HS-5 (cell line): Measurements from ENCODE around the gene CLDN20.
"Not testable (repeated sequence)": the region's sequence is repeated elsewhere in the genome, so short reads cannot be mapped to it uniquely, and the experiment has no call there.

ENCODE experiments used
- DNase-seq: peaks from one replicate; pipeline ENCODE4 v3.0.0-alpha.2; 2012; ENCODE audit warnings: low read depth

Gene CLDN20

GRCh38 chr6:155245831-155246230 is 18.0 kb upstream of the CLDN20 start:
- no peak for DNase-seq

- DNase-seq, result no peak
Measured at GRCh38 chr6:155246825-155247224, 17.0 kb upstream of the CLDN20 start.

GRCh38 chr6:155247618-155248007 is 16.2 kb upstream of the CLDN20 start:
- peak; percentile 59 for DNase-seq

GRCh38 chr6:155248008-155249001 is 15.5 kb upstream of the CLDN20 start:
- DNase-seq, result no peak

- no peak for DNase-seq
Measured at GRCh38 chr6:155250701-155251381, 13.0 kb upstream of the CLDN20 start.

GRCh38 chr6:155252581-155252980 is 11.2 kb upstream of the CLDN20 start:
- no peak for DNase-seq

- DNase-seq, result no peak
Measured at GRCh38 chr6:155253337-155253736, 10.5 kb upstream of the CLDN20 start.

- DNase-seq, result no peak
Measured at GRCh38 chr6:155254139-155254538, 9.7 kb upstream of the CLDN20 start.

- no peak for DNase-seq
Measured at GRCh38 chr6:155256122-155256795, 7.6 kb upstream of the CLDN20 start.

- DNase-seq, result no peak
Measured at GRCh38 chr6:155257796-155258195, 6.0 kb upstream of the CLDN20 start.

GRCh38 chr6:155259204-155259603 is 4.6 kb upstream of the CLDN20 start:
- no peak for DNase-seq

- DNase-seq, result no peak
Measured at GRCh38 chr6:155259897-155260296, 3.9 kb upstream of the CLDN20 start.

- no peak for DNase-seq
Measured at GRCh38 chr6:155260686-155261085, 3.1 kb upstream of the CLDN20 start.

- no peak for DNase-seq
Measured at GRCh38 chr6:155261111-155261900, 2.5 kb upstream of the CLDN20 start.

- no peak for DNase-seq
Measured at GRCh38 chr6:155262655-155263054, 1.2 kb upstream of the CLDN20 start.

- no peak for DNase-seq
Measured at GRCh38 chr6:155264693-155265320, 994 bp downstream of the CLDN20 start.

GRCh38 chr6:155265843-155266535 is 2.2 kb downstream of the CLDN20 start:
- no peak for DNase-seq

- no peak for DNase-seq
Measured at GRCh38 chr6:155267411-155267810, 3.6 kb downstream of the CLDN20 start.

- DNase-seq, result not testable (repeated sequence)
Measured at GRCh38 chr6:155268088-155268867, 4.5 kb downstream of the CLDN20 start.

- DNase-seq, result no peak
Measured at GRCh38 chr6:155269765-155270164, 6.0 kb downstream of the CLDN20 start.
